DMS 273 (cell line): ENCODE measurements around the gene FAM168A.
"Not testable (repeated sequence)": the region's sequence is repeated elsewhere in the genome, so short reads cannot be mapped to it uniquely, and the experiment has no call there.

ENCODE experiments used
- DNase-seq: peaks from one replicate; lab custom pipeline; 2025; ENCODE audit not compliant: unreplicated experiment; lab: John Stamatoyannopoulos, UW

Gene FAM168A

DNA sequence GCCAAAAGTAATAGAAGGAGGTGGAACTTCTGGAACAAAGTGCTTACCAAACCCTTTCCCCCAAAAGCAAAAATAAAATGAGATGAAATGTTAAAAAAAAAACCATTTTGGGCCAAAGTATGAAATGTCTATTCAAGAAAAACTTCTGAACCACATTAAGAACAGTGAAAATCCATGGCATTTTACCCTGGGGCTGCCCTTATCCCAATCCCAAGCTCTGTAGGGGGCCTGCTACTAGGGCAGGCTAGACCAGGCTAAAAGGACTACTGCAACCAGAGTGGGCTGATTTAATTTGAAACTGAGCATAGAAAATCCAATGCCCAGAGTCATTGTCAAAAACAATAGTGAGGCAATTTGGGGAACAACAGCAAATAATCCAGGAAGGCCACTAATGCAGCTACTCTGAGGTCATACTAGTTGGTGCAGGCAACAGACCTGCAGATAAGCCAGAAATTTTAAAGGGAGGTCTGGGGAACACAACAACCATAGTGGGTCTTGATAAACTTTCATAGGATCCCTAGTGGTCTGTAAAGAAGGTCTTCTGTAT lies 122.3 kb downstream of the FAM168A start:
- no peak for DNase-seq

DNA sequence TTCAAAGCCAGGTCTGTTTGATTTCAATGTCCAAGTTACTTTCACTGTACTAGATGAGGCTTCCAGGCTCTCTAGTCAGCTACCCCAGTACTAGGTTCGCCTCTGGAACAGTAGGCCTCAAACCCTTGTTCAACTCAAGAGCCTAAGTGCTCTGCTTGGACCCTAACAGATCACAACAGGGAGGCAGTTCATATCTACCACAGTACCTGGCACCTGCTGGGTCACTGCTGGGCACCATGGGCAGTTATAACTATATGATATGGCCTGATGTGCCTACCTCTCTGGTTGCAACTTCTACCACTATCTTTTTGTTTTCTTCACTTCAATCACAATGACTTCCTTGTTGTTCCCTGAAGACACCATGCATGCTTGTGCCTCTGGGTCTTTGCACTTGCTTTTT lies 124.7 kb downstream of the FAM168A start:
- DNase-seq: no peak

DNA sequence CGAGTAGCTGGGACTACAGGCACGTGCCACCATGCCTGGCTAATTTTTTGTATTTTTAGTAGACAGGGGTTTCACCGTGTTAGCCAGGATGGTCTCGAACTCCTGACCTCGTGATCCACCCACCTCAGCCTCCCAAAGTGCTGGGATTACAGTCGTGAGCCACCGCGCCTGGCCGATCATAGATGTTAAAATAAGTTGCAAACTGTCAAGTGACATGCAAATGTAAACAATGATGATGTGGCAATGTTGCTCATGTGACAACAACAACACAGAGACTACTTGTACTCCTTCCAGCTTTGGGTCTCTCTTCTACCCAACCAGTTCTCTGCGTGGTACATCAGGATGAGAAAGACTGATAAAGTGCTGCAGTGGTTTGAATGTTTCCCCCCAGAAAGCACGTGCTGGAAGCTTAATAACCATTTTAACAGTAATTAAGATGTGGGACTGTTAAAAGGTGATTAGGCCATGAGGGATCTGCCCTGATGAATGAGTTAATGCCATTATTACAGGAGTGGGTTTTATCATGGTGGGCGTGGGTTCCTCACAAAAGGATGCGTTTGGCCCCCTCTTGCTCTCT lies 127.8 kb downstream of the FAM168A start:
- DNase-seq: not testable (repeated sequence)

DNA sequence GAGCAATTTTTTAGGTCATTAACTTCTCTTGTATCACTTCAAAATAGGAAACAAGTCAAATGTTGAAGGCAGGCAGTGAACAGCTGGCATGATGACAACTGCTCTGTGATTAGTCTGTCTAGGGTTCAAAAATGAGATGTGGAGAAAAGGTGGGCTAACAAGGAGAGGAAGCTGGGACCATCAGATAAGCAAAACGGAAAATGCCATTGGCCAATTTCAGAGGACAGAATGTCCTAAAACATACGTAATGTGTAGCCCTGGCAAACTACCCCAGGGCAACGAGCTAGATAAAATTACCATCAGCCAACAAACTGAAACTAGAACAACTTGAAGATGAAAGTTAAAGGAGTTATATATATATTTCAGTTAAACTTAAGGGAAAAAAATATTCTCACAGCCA lies 128.5 kb downstream of the FAM168A start:
- DNase-seq: no peak

DNA sequence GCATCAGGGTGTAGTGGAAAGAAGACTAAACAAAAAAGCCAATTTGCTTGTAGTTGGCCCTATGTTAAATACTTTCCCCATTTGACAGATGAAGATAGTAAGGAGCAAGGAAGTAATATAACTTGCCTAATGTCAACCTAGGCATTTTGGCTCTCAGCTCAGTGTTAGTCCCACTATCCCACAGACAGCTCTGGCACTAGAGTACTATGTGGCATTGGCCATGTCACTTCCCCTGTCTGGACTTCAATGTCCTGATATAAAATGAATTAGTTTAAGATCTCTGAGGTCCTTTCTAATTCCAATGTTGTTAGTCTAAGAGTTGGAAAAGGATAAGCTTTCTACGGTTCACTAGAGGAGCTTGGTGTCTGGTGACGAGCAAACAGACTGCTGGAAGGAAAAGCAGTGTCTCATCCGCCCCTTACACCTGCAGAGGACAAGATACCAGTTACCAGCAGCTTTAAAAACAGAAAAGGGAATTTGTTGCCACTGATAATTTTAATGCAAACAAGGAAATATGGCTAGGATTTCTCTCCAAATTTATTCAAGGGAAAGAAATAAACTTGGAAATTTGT lies 129.2 kb downstream of the FAM168A start:
- no peak for DNase-seq

DNA sequence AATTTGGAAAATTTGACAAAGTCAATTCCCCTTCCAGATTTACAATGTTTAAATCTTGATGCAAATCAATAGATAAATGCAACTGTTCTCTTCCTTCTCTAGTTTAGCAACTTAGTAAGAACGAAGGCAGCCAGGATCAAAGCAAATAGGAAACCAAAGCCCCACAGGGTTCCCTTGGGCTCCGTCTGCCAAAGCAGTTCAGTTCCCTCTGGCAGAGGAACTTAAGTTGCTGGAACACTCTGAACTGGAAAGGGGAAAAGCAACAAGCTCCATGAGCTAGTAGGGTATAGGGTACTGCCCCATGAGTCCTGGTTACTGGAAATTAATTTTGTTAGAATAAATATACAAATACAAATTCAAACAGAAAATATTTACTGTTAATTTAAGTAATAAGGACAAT lies 130.4 kb downstream of the FAM168A start:
- DNase-seq: no peak

DNA sequence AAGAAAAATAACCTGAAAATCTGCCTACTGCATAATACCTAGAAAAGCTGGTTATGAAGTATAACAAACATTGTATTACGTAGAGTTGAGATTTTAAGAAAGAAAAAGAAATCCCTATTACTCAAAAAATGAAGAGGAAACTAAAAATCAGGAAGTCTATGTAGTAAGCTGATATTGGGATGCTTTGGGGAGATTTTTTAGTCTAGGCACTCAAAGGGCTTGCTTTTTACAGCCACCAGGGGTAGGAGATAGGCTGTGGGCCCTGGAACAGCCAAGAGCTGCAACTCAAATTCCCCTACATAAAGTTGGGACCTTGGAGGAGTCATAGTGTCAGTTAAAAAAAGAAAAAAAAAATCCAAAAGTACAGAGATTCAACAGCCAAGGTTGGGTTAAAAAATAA lies 131.3 kb downstream of the FAM168A start:
- DNase-seq: no peak

DNA sequence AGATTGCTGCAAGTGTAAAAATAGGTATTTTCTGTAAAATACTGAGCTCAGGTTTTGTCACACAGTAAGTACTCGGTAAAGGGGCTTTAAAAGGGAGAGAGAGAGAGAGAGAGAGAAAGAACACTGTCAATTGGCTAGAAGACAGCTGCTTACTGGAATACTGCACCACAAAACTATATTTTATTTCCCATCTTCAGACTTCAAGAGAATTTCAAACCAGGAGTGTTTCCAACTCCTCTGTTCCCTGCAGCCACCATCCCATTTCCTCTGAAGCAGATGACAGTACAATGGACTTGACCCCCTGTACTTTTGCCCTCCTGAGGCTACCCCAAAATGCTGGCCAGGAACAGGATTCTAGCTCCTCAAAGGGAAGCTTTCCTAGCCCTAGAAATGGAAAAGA lies 132.0 kb downstream of the FAM168A start:
- no peak for DNase-seq

DNA sequence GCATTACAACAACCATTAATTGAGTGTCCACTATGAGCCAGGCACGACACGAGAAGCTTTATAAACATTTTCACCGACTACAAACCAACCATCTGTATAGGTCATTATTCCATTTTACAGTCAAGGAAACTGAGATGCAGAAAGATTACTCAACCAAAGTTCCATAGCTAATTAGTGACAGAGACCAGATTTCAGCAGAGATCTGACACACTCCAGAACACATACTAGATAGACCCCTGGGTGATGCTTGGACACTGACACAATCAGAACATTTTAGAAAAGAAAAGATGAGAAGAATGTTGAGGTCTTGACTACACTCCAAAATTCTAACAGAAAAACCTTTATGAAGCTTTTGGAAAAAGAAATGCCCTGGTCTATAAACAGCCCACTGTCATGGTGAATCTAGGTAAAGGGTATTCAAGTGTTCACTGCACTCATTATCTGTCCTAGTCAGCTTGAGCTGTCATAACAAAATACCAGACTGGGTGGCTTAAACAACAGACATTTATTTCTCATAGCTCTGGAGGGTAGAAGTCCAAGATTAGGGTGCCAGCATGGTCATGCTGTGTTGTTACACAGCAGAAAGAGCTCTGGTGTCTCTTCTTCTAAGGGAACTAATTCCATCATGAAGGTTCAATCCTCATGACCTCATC lies 132.8 kb downstream of the FAM168A start:
- no peak for DNase-seq

DNA sequence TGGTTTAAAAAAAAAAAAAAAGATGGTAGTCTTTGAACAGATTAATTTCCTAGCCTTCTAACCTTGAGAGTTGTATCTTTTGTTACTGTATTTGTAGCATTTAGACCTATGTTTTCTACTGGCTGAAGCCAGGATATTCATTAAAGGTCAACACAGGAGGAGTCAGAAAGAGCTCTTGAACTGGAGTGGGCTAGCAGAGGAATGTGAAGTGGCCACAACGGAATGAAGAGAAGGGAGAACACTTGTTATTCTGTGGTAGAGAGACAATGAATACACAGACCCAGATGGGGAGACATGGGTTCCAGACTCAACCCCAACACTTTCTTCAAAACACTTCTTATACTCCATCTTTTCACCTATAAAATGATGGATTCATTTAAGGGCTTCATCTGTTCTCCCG lies 133.6 kb downstream of the FAM168A start:
- DNase-seq: no peak

DNA sequence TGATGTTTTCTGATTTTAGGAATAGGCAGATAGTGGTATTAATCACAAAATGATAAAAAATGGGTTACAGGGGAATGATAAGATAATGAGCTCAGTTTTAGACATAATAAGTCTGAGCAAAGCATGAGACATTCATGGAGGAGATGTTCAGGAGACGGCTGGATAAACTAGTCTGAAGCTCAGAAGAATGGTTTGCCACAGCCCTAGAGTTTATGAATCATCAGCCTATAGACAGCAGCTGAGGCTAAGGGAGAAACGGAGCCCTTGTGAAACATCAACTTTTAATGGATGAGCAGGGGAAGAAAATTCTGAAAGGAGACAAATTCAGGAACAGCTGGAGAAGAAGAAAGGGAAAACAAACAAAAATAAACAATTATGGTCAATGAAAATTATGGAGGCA lies 134.6 kb downstream of the FAM168A start:
- DNase-seq: no peak

DNA sequence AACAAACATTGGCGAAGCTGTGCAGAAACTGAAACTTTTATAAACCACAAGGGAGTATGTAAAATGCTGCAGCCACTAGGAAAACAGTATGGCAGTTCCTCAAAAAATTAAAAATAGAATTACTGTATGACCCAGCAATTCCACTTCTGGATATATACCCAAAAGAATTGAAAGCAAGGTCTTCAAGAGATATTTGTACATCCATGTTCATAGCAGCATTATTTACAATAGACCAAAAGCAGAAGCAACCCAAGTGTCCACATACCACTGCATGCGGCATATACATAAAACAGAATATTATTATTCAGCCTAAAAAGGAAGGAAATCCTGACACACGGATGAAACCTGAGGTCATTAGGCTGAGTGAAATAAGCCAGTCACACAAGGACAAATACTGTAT lies 135.9 kb downstream of the FAM168A start:
- DNase-seq: no peak

DNA sequence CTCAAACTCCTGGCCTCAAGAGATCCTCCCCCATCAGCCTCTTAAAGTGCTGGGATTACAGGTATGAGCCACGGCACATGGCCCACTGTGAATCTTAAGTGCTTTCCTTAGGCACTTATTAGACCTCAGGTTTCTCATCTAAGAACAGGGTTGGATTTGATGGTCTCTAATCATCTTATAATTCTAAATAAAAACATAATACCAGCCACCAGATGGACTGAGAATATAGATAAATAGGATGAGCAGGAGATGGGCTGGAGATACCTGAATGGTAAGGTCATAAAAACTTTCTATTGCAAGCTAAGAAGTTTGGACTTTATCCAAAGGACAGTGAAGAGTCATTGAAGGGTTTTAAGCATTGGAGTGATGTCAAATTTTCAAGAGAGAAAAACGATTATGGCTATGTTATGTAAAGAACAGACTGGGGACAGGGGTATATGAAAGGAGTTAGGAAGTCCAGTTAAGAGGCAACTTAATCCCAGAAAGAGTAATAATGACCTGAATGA lies 136.5 kb downstream of the FAM168A start:
- no peak for DNase-seq

DNA sequence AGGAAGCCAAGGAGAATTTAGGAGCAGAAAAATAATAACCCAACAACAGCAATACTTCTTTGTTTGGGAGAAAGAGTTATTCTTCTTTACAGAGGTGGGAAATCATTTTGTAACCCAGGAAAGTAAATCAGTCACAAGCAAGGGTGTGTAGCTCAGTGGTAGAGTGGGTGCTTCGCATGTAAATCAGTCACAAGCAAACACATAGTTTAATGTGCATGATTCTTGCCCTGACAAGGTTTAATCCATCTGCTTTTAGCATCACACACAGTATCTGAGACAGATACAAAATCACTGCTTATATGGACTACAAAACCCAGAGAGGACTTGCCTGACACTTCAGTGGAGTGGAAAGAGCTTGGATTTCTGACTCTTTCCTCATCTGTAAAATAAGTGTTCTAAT lies 139.7 kb downstream of the FAM168A start:
- no peak for DNase-seq

DNA sequence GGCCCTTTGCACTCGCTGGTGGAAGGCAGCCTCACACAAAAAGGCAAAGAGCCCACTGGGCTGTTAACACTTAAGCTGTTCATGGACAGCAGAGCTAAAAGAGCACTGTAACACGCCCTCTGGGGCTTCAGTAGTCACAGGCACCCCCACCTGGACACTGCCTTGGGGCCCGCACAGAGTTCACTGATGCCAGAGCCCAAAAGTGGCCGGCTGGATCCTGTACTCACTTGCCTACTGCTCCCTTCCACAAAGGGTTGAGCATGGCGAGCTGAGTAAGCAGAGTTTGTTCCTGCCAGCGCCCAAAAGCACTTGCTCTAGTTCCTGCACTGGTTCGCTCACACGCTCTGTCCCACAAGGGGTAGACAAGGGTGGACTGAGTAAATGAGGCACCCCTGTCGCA lies 142.9 kb downstream of the FAM168A start:
- no peak for DNase-seq

DNA sequence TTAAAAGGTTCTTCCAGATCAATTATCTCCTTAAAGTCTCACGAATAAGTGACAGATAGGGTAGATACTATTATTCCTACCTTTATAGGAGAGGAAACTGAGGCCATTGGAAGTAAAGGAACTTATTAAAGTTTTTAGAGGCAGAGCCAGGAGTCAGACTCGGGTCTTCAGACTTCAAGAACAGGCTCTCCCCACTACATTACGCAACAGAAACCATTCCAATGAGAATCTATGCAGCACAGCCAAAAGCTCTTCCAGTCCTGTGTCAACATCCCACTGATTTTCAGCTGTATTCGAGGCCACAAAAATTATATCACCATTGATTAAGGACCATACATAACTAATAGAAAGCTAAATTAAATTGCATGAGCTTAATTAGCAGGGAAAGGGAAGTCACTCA lies 144.3 kb downstream of the FAM168A start:
- no peak for DNase-seq

DNA sequence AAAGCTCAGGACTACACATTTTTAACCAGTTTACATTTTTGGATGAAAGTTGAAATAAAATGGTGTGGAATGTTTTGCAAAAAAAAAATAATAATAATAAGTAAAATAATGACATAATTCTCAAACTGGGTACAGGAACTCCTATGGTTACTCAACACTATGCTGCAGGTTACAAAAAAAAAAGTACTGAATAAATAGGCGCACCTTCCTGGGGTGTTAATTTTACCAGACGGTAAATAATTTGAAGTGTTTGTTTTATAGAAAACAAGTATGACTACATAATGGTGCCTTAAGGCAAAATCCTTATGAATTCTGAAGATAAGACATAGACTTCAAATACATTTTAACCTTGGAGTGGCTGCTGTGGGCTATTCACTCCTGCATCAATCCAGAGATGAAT lies 145.2 kb downstream of the FAM168A start:
- DNase-seq: no peak

DNA sequence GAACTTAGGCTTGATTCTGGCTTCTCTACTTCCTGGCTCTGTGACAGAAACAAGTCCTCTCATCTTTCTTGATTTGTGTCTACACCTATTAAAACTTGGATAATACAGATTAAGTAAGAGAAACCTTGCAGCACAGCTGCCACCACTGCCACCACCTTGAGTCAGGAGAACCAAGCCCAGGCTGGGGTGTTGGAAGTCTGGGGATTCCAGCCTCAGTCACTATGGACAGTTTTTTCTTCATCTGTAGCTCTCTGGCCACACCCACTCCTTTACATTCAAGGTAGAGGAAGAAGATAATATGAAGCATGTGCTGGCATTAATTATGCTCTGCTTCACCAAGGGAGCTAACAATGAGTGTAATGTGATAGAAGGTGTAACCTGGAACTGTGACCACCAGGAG lies 146.0 kb downstream of the FAM168A start:
- no peak for DNase-seq

DNA sequence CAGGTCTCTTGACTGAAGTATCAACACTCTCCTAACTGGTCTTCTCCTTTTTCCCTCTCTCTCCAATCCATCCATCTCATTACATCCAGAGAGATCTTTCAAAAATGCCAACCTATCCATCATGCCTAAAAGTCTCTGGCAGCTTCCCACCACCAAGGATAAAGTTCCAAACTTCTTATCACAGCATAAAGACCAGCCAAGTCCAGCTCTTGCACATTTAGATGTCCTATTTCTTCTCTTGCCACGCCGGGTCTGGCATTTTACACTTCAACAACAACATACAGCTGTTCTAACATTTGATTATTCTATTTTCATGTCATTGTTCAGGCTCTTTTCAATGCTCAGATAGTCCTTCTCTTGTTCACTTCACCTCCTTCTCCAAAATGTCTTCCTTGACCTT lies 151.1 kb downstream of the FAM168A start:
- DNase-seq: no peak

DNA sequence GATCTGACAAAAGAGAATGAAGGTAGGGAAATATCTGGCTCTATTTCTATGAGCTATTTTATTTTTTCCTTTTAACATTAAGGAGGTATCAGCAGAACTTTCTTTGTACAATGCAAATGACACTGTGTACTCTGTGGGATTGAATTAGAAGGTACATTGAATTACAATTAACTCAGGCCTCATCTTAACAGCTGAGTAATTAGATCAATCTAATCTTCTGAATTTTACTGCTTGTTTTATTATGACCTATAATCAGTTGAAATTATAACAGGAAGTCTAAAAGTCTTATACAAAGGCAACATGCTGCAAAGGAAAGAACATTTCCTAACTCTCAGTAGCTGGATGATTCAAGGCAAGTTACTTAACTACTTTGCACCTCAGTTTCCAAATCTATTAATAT lies 151.9 kb downstream of the FAM168A start:
- DNase-seq: no peak

DNA sequence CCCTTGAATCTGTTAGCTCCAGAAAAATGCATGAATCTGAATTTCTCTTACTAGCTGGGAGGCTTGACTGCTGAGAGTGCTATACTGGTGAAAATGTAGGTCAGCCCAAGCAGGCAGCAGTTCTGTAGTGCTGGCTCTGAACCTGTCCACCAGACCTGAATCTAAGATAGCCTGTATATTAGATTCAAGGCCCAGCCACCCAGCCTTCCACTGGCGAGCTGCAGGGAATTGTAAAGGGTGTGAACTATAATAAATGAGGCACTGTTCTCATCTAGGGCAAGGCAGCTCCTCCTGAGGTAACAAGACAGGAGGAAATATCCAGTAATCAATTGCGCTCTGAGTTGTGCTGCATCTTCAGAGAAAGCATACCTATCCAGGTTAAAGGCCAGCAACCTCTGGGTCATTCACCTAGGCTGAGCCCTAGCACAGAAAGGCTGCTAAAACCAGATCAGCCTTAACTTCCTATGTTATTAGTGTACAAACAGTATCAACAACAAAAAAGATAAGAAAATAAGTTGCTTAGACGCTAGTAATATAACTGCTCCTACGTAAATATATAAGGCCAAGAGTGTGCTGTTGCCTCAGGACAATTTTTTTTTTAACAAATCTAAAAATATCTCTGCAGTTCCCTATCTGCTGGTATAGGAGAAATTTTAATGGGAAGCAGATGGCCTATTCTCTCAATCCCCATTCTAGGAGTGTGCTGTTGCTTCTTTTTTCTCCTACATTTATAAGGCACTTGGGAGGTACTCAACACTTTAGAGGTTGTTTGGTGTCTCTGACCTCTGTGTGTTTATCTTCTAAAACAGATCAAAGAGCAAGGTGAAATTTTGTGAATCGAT lies 158.7 kb downstream of the FAM168A start:
- no peak for DNase-seq

DNA sequence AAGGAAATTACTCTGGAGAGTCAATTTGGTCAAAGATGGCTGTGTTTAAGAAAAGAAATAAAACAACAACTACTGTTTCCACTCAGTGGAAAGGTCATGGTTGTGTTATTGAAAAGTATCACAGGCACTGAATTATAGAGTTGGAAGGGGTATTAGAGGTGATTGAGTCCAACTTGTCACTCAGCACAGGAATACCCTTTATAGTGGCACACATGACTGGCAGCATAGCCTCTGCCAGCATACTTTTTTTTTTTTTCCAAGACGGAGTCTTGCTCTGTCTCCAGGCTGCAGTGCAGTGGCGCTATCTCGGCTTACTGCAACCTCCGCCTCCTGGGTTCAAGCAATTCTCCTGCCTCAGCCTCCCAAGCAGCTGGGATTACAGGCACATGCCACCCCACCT lies 161.1 kb downstream of the FAM168A start:
- DNase-seq: not testable (repeated sequence)
